ENCODE data around the gene ATXN10. TPM values are rescaled to one million over a fixed set of nuclear protein-coding genes. Genes with fewer than 3 reads are reported as not detected.
A peak's percentile ranks its signal among the peaks of the same experiment; 100 is the strongest.

Gene ATXN10
- total RNA-seq, 1 donor from 2014 or later = 125 TPM

GRCh38 chr22:45722006-45722405, 50.4 kb downstream of the ATXN10 start:
- no peaks in the 10 kb centered on the region for H3K27me3 ChIP-seq
- no peak overlapping the region for H3K27ac ChIP-seq
- DNase-seq (no peak), ATAC-seq (no peak)
- no peak overlapping the region for H3K4me3 ChIP-seq
- peaks cover 45% of the 10 kb centered on the region for H3K36me3 ChIP-seq
- intact Hi-C loops (cut with DNase I) = no loop called here
- no peaks in the 10 kb centered on the region for H3K4me1 ChIP-seq
- TF ChIP-seq CTCF (IDR thresholded peaks at IDR 0.05) = no peak
- H3K9me3 ChIP-seq = no peaks in the 10 kb centered on the region

GRCh38 chr22:45726081-45726480, 54.4 kb downstream of the ATXN10 start:
- H3K36me3 ChIP-seq = peaks cover 36% of the 10 kb centered on the region
- TF ChIP-seq CTCF (IDR thresholded peaks at IDR 0.05) = no peak
- H3K4me3 ChIP-seq = no peak overlapping the region
- H3K9me3 ChIP-seq = no peaks in the 10 kb centered on the region
- no peaks in the 10 kb centered on the region for H3K4me1 ChIP-seq
- H3K27me3 ChIP-seq = no peaks in the 10 kb centered on the region
- no peak overlapping the region for H3K27ac ChIP-seq
- intact Hi-C loops (cut with DNase I) = no loop called here
- DNase-seq = no peak
- ATAC-seq = no peak

- TF ChIP-seq CTCF (IDR thresholded peaks at IDR 0.05) = no peak
- no peaks in the 10 kb centered on the region for H3K9me3 ChIP-seq
- no peaks in the 10 kb centered on the region for H3K27me3 ChIP-seq
- peaks cover 30% of the 10 kb centered on the region for H3K36me3 ChIP-seq
- DNase-seq = no peak
- no peak for ATAC-seq
- H3K4me3 ChIP-seq = no peak overlapping the region
- H3K27ac ChIP-seq = no peak overlapping the region
- intact Hi-C loops (cut with DNase I) = no loop called here
- no peaks in the 10 kb centered on the region for H3K4me1 ChIP-seq
These were observed 59.6 kb downstream of the ATXN10 start for GRCh38 chr22:45731041-45731797.

GRCh38 chr22:45731798-45732495, 60.3 kb downstream of the ATXN10 start:
- no peaks in the 10 kb centered on the region for H3K4me1 ChIP-seq
- intact Hi-C loops (cut with DNase I) = no loop called here
- ATAC-seq (peak; percentile 33), DNase-seq (no peak)
- H3K4me3 ChIP-seq = no peak overlapping the region
- no peaks in the 10 kb centered on the region for H3K27me3 ChIP-seq
- TF ChIP-seq CTCF (IDR thresholded peaks at IDR 0.05) = peak; percentile 42
- H3K36me3 ChIP-seq = peaks cover 30% of the 10 kb centered on the region
- no peak overlapping the region for H3K27ac ChIP-seq
- no peaks in the 10 kb centered on the region for H3K9me3 ChIP-seq

- no peak for DNase-seq
- peaks cover 36% of the 10 kb centered on the region for H3K36me3 ChIP-seq
These were observed 63.6 kb downstream of the ATXN10 start for GRCh38 chr22:45735273-45735672.

More at GRCh38 chr22:45735273-45735672, 63.6 kb downstream of the ATXN10 start:
- no peak for ATAC-seq
- H3K4me3 ChIP-seq = no peak overlapping the region
- TF ChIP-seq CTCF (IDR thresholded peaks at IDR 0.05) = no peak
- no peaks in the 10 kb centered on the region for H3K9me3 ChIP-seq
- H3K4me1 ChIP-seq = no peaks in the 10 kb centered on the region
- no peaks in the 10 kb centered on the region for H3K27me3 ChIP-seq
- H3K27ac ChIP-seq = no peak overlapping the region
- intact Hi-C loops (cut with DNase I) = no loop called here
